CD4-positive, alpha-beta T cell treated with Interleukin-6 for 4 hours (primary cell): ENCODE data around the gene NNAT.

Source experiments
- DNase-seq: peaks from one replicate; pipeline ENCODE4 v3.0.0-alpha.2; 2020; ENCODE audit warnings: mixed read lengths

The NNAT gene

GRCh38 chr20:37567671-37568588 is 46.9 kb downstream of the NNAT start:
- no peak for DNase-seq

- no peak for DNase-seq
Observed at GRCh38 chr20:37570419-37570818, 49.4 kb downstream of the NNAT start.

GRCh38 chr20:37571033-37571432 is 50.0 kb downstream of the NNAT start:
- no peak for DNase-seq
